ENCODE results near the gene SDK2. TPM values are rescaled to one million over a fixed set of nuclear protein-coding genes. Genes with fewer than 3 reads are reported as not detected.

SDK2 gene
- total and polyA plus RNA-seq, 2 experiments from 2014 or later = 0.74 to 5.1 TPM

DNA sequence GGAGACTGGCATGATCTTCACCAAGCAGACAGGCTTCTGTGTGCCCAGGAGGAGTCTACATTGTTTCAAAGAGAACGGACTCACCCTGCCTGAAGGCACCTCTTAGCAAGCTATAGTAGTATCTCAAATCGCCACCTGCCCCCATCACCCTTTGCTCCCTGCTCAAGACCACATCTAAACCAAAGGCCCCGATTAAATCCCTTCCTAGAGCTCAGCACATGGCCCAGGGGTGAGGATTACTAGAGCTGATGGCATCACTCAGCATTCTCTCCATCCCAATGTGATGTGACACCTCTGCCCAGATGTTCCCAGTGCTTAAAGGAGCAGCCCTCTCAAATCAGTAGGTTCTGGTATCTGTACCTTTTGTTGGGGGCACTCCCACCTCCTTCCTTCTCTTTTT lies 324.5 kb downstream of the SDK2 start (continued):
- no peak for TF ChIP-seq CREB1 (CRISPR knock-in tag; IDR thresholded peaks at IDR 0.05; ENCODE audit: low read depth)
- no peak for TF ChIP-seq STAT1 (IDR thresholded peaks at IDR 0.05; ENCODE audit: unreplicated experiment)
- TF ChIP-seq EZH2phosphoT487 (IDR thresholded peaks at IDR 0.05; ENCODE audit: unreplicated experiment) = no peak
- no peak for TF ChIP-seq EZH2 (IDR thresholded peaks at IDR 0.05; ENCODE audit: low read depth, unreplicated experiment)
- TF ChIP-seq NANOG (IDR thresholded peaks at IDR 0.05; ENCODE audit: borderline replicate concordance) = no peak
- no peak for TF ChIP-seq ZNF114 (CRISPR knock-in tag; IDR thresholded peaks at IDR 0.05)
- no peak for TF ChIP-seq ZNF331 (CRISPR knock-in tag; IDR thresholded peaks at IDR 0.05; ENCODE audit: low read depth)
- TF ChIP-seq, protein P1, sequence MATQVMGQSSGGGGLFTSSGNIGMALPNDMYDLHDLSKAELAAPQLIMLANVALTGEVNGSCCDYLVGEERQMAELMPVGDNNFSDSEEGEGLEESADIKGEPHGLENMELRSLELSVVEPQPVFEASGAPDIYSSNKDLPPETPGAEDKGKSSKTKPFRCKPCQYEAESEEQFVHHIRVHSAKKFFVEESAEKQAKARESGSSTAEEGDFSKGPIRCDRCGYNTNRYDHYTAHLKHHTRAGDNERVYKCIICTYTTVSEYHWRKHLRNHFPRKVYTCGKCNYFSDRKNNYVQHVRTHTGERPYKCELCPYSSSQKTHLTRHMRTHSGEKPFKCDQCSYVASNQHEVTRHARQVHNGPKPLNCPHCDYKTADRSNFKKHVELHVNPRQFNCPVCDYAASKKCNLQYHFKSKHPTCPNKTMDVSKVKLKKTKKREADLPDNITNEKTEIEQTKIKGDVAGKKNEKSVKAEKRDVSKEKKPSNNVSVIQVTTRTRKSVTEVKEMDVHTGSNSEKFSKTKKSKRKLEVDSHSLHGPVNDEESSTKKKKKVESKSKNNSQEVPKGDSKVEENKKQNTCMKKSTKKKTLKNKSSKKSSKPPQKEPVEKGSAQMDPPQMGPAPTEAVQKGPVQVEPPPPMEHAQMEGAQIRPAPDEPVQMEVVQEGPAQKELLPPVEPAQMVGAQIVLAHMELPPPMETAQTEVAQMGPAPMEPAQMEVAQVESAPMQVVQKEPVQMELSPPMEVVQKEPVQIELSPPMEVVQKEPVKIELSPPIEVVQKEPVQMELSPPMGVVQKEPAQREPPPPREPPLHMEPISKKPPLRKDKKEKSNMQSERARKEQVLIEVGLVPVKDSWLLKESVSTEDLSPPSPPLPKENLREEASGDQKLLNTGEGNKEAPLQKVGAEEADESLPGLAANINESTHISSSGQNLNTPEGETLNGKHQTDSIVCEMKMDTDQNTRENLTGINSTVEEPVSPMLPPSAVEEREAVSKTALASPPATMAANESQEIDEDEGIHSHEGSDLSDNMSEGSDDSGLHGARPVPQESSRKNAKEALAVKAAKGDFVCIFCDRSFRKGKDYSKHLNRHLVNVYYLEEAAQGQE (IDR thresholded peaks at IDR 0.05; ENCODE audit: unreplicated experiment) = no peak

- no peak overlapping the region for H2AFZ ChIP-seq
- peaks cover 21% of the 10 kb centered on the region for H3K4me1 ChIP-seq (ENCODE audit: insufficient read depth)
- ATAC-seq (no peak), DNase-seq (ENCODE audit: low spot score) (no peak)
- Mint-ChIP-seq H3K4me3 (no peak overlapping the region), H3K36me3 (ENCODE audit: low read depth) (no peaks in the 10 kb centered on the region), H3K27me3 (ENCODE audit: insufficient read depth, low read depth, poor library complexity) (peaks cover 13% of the 10 kb centered on the region), H3K9me3 (no peaks in the 10 kb centered on the region), H3K27ac (no peak overlapping the region), H3K4me1 (peaks cover 12% of the 10 kb centered on the region)
- H3K4me2 ChIP-seq = no peak overlapping the region
- H4K20me1 ChIP-seq (replicated peaks; ENCODE audit: insufficient read depth) = no peaks in the 10 kb centered on the region
- 0 out of 2 replicates have a peak, but pooled peaks cover 3% of the 10 kb centered on the region for H3F3A ChIP-seq (replicated peaks; ENCODE audit: low read depth)
- no peaks in the 10 kb centered on the region for H3K36me3 ChIP-seq (ENCODE audit: insufficient read depth)
- no peak overlapping the region for H3K27ac ChIP-seq (ENCODE audit: low read depth)
- 0 out of 2 replicates have a peak, but pooled peaks cover 5% of the 10 kb centered on the region for H3K27me3 ChIP-seq (ENCODE audit: insufficient read depth)
- H3K4me3 ChIP-seq = no peak overlapping the region
- H3K9me2 ChIP-seq (ENCODE audit: insufficient read depth) = no peaks in the 10 kb centered on the region
- no peaks in the 10 kb centered on the region for H3K79me2 ChIP-seq (replicated peaks; ENCODE audit: insufficient read depth)
- TF ChIP-seq EZH2 (IDR thresholded peaks at IDR 0.05; ENCODE audit: low read depth, unreplicated experiment) (no peak), NANOG (IDR thresholded peaks at IDR 0.05; ENCODE audit: borderline replicate concordance) (no peak), EZH2phosphoT487 (IDR thresholded peaks at IDR 0.05; ENCODE audit: unreplicated experiment) (no peak), ZNF331 (CRISPR knock-in tag; IDR thresholded peaks at IDR 0.05; ENCODE audit: low read depth) (no peak), STAT1 (IDR thresholded peaks at IDR 0.05; ENCODE audit: unreplicated experiment) (no peak), ETS1 (IDR thresholded peaks at IDR 0.05) (no peak), JUNB (IDR thresholded peaks at IDR 0.05; ENCODE audit: unreplicated experiment) (no peak)
- TF ChIP-seq, protein P2, sequence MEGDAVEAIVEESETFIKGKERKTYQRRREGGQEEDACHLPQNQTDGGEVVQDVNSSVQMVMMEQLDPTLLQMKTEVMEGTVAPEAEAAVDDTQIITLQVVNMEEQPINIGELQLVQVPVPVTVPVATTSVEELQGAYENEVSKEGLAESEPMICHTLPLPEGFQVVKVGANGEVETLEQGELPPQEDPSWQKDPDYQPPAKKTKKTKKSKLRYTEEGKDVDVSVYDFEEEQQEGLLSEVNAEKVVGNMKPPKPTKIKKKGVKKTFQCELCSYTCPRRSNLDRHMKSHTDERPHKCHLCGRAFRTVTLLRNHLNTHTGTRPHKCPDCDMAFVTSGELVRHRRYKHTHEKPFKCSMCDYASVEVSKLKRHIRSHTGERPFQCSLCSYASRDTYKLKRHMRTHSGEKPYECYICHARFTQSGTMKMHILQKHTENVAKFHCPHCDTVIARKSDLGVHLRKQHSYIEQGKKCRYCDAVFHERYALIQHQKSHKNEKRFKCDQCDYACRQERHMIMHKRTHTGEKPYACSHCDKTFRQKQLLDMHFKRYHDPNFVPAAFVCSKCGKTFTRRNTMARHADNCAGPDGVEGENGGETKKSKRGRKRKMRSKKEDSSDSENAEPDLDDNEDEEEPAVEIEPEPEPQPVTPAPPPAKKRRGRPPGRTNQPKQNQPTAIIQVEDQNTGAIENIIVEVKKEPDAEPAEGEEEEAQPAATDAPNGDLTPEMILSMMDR (conservative IDR thresholded peaks at IDR 0.05; ENCODE audit: low read depth in 2 of 2) = no peak
- TF ChIP-seq, protein P3, sequence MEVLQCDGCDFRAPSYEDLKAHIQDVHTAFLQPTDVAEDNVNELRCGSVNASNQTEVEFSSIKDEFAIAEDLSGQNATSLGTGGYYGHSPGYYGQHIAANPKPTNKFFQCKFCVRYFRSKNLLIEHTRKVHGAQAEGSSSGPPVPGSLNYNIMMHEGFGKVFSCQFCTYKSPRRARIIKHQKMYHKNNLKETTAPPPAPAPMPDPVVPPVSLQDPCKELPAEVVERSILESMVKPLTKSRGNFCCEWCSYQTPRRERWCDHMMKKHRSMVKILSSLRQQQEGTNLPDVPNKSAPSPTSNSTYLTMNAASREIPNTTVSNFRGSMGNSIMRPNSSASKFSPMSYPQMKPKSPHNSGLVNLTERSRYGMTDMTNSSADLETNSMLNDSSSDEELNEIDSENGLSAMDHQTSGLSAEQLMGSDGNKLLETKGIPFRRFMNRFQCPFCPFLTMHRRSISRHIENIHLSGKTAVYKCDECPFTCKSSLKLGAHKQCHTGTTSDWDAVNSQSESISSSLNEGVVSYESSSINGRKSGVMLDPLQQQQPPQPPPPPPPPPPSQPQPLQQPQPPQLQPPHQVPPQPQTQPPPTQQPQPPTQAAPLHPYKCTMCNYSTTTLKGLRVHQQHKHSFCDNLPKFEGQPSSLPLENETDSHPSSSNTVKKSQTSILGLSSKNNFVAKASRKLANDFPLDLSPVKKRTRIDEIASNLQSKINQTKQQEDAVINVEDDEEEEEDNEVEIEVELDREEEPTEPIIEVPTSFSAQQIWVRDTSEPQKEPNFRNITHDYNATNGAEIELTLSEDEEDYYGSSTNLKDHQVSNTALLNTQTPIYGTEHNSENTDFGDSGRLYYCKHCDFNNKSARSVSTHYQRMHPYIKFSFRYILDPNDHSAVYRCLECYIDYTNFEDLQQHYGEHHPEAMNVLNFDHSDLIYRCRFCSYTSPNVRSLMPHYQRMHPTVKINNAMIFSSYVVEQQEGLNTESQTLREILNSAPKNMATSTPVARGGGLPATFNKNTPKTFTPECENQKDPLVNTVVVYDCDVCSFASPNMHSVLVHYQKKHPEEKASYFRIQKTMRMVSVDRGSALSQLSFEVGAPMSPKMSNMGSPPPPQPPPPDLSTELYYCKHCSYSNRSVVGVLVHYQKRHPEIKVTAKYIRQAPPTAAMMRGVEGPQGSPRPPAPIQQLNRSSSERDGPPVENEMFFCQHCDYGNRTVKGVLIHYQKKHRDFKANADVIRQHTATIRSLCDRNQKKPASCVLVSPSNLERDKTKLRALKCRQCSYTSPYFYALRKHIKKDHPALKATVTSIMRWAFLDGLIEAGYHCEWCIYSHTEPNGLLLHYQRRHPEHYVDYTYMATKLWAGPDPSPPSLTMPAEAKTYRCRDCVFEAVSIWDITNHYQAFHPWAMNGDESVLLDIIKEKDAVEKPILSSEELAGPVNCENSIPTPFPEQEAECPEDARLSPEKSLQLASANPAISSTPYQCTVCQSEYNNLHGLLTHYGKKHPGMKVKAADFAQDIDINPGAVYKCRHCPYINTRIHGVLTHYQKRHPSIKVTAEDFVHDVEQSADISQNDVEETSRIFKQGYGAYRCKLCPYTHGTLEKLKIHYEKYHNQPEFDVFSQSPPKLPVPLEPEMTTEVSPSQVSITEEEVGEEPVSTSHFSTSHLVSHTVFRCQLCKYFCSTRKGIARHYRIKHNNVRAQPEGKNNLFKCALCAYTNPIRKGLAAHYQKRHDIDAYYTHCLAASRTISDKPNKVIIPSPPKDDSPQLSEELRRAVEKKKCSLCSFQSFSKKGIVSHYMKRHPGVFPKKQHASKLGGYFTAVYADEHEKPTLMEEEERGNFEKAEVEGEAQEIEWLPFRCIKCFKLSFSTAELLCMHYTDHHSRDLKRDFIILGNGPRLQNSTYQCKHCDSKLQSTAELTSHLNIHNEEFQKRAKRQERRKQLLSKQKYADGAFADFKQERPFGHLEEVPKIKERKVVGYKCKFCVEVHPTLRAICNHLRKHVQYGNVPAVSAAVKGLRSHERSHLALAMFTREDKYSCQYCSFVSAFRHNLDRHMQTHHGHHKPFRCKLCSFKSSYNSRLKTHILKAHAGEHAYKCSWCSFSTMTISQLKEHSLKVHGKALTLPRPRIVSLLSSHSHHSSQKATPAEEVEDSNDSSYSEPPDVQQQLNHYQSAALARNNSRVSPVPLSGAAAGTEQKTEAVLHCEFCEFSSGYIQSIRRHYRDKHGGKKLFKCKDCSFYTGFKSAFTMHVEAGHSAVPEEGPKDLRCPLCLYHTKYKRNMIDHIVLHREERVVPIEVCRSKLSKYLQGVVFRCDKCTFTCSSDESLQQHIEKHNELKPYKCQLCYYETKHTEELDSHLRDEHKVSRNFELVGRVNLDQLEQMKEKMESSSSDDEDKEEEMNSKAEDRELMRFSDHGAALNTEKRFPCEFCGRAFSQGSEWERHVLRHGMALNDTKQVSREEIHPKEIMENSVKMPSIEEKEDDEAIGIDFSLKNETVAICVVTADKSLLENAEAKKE (CRISPR knock-in tag; IDR thresholded peaks at IDR 0.05) = no peak
These were observed 325.4 kb downstream of the SDK2 start for GRCh38 chr17:73318836-73319235.
